Stimulated activated naive CD8-positive, alpha-beta T cell treated with anti-CD3 and anti-CD28 coated beads, Interleukin-15, Interleukin-2, amounts not matched to agents 100 ng/mL and 50 ng/mL, for 24 hours (primary cell): ENCODE measurements around the gene ZBTB9.

Source experiments
- H3K27ac Mint-ChIP-seq: one replicate; pipeline ENCODE4 v1.8.0; 2021; ENCODE audit warnings: mild to moderate bottlenecking, mixed read lengths
- H3K27me3 Mint-ChIP-seq: one replicate; pipeline ENCODE4 v1.8.0; 2021; ENCODE audit warnings: mixed read lengths
- H3K36me3 Mint-ChIP-seq: one replicate; pipeline ENCODE4 v1.8.0; 2021; ENCODE audit warnings: low read depth, mixed read lengths
- H3K4me1 Mint-ChIP-seq: one replicate; pipeline ENCODE4 v1.8.0; 2021; ENCODE audit warnings: low read depth, mixed read lengths
- H3K4me3 Mint-ChIP-seq: one replicate; pipeline ENCODE4 v1.8.0; 2021; ENCODE audit warnings: mild to moderate bottlenecking, mixed read lengths
- H3K9me3 Mint-ChIP-seq: one replicate; pipeline ENCODE4 v1.8.0; 2021; ENCODE audit warnings: mixed read lengths

The ZBTB9 gene

DNA sequence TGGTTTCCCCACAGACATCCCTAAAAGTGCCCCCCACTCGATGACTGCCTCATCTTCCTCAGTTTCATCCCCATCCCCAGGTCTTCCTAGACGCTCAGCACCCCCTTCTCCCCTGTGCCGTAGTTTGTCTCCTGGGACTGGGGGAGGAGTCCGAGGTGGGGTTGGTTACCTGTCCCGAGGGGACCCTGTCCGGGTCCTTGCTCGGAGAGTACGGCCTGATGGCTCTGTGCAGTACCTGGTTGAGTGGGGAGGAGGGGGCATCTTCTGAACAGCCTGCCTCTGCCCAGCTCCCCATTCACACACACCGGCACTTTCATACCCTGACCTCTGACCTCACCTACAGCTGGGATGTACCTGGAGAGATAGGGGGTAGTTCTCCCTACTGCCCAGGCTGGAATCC is 38.5 kb upstream of the ZBTB9 start:
- peaks cover 35% of the 10 kb centered on the region for H3K36me3 Mint-ChIP-seq
- no peaks in the 10 kb centered on the region for H3K27me3 Mint-ChIP-seq
- peak overlapping the region; percentile 69 for H3K27ac Mint-ChIP-seq

DNA sequence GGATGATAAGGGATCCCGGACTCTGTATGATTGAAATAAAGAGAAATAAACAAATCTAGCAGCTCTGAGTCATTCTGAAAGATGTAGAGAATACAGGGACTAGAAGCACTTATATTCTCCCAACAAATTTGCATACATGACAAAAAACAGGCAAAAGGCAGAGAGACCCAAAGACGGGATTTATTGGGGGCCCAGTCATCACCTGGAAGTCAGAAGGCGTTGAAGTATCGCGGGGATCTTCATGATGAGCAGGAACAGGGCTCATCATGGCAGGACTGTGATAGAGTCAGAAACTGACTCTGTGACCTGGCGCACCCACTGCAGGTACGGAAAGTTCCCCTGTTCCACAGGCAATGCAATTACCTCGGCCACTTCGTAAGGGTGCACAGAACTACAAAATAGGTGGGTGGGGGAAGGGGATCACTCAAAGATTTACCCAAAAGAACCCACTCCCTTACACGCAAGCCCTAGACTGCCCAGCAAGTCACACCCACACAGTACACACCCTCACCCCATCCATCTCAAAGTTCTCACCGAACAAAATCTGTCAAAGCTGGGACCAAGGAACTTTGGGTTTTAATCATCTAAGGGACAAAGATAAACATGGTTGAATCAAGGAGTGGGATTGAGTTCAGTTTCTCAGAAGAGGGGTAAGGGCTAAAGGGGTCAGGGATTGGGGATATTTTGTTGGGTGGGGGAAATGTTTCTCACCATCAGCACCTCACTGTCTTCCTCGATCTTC is 37.8 kb upstream of the ZBTB9 start:
- Mint-ChIP-seq H3K4me3 (peak overlapping the region; percentile 96), H3K4me1 (peaks cover 77% of the 10 kb centered on the region), H3K36me3 (peaks cover 35% of the 10 kb centered on the region), H3K27ac (peak overlapping the region; percentile 100), H3K27me3 (no peaks in the 10 kb centered on the region), H3K9me3 (no peaks in the 10 kb centered on the region)

More for the DNA sequence above, 38.5 kb upstream of the ZBTB9 start:
- Mint-ChIP-seq H3K4me1 (peaks cover 74% of the 10 kb centered on the region), H3K9me3 (no peaks in the 10 kb centered on the region), H3K4me3 (peak overlapping the region; percentile 96)

DNA sequence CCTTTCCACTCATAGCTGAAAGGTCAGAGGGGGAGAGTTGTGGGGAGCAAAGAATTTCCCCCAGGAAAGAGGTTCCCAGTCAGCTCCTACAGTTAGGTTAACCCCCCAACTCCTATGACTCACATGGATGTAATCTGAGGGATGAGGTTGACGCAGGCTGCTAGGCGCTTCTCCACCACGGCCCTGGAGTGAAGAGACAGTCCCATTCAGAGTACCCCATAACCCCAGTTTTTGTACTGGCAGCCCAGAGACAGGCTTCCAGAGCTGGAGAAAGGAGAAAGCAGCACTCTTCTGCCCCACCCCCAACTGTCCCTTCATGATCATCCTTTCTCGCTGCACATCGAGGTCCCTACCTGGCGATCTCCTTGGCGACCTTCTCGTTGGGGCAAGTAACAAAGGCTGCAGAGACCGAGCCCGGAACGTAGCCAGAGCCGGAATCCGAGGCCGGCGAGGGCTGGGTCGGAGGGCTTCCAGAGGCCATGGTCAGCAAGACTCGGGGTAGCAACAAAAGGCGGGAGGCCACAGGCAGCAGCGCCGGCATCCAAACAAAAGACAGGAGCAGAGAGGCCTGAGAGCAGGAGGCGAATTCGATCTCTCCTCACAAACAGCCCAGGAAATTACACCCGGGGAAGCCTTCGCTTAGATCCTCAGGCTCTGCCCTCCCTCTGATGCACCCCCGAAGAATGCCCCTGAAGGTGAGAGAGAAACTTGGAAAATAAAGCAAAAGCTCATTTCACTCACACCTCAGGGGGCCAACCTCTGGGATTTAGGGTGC is 37.1 kb upstream of the ZBTB9 start:
- Mint-ChIP-seq H3K36me3 (peaks cover 33% of the 10 kb centered on the region), H3K4me1 (peaks cover 73% of the 10 kb centered on the region), H3K4me3 (peak overlapping the region; percentile 96), H3K9me3 (no peaks in the 10 kb centered on the region), H3K27ac (peak overlapping the region; percentile 100), H3K27me3 (no peaks in the 10 kb centered on the region)

DNA sequence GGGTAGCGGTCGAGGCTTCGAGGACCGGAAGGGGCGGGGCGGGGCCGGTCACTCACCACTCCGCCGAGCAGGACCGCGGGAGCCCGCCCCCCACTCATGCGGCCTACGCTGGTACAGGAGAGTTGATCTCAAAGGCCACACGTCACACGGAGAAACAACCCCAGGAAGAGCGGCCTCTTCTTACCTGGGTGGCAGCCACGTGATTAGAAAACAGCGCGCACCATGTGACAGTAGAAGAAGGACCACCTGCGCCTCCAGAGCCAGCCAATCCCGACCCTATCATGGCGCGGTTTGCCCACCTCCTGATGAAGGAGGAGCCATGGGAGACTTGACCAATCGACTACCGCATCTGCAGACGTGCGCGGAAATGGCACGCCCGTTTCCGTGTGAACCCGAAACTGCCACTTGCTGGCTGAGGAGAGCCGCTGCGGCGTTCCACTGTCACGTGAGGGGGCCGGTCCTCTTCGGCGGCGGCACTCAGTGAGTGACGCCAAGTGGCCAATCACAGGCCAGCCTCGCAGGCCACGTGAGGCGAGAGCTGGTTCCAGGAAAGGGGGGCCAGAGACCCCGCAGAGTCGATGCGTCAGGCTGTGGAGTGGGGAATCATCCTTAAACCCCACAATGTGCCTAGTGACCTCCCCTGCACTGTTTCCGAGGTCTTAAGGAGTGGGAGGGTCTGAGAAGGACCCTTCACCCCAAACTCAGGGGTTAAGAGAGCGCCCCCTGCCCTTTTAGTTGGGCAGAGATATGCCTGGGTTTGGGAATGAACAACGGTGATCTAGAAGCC is 36.3 kb upstream of the ZBTB9 start, which contains the start of gene CUTA:
Gene CUTA, minus strand, starts transcription at position 205 of the 787 bp plus-strand sequence. Its CDS starts 107 bp downstream, at position 98.
- Mint-ChIP-seq H3K4me3 (peak within 1 kb of the TSS; percentile 96), H3K9me3 (no peaks in the 10 kb centered on the region), H3K36me3 (peaks cover 29% of the 10 kb centered on the region)

DNA sequence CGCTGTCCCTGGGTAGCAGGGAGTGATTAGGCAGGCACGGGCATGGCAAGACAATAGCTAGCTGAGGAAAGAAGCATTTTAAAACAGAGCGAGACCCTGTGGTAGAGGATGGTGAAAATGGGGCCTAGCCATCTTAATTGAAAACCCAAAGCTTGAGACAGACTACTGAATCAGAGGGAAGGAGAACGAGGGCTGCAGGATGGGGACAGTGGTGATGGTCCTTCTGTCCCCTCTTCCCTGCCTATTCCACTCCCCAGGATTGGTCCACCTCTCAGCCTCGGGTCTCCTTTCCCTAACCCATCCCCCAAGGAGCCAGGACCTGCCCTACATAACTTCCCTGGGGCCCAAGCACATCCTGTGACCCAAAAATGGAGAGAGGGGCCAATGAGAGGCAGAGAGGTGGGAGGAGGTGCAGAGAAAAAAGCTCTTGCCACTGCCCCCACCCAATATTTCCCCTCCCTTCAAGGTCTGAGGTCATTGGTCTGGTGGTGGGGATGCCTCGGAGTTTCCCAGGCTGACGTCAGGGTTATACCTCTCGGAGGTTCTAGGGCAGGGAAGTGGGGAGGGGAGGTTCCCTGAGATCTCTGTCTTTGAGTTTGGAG is 35.6 kb upstream of the ZBTB9 start:
- H3K27me3 Mint-ChIP-seq: no peaks in the 10 kb centered on the region
- no peaks in the 10 kb centered on the region for H3K9me3 Mint-ChIP-seq
- peak overlapping the region; percentile 96 for H3K4me3 Mint-ChIP-seq
- peak overlapping the region; percentile 100 for H3K27ac Mint-ChIP-seq
- H3K36me3 Mint-ChIP-seq: peaks cover 23% of the 10 kb centered on the region
- peaks cover 64% of the 10 kb centered on the region for H3K4me1 Mint-ChIP-seq

More for the DNA sequence above, 36.3 kb upstream of the ZBTB9 start, which contains the start of gene CUTA:
- H3K4me1 Mint-ChIP-seq: peaks cover 65% of the 10 kb centered on the region
- peak within 1 kb of the TSS; percentile 100 for H3K27ac Mint-ChIP-seq
- H3K27me3 Mint-ChIP-seq: no peaks in the 10 kb centered on the region

DNA sequence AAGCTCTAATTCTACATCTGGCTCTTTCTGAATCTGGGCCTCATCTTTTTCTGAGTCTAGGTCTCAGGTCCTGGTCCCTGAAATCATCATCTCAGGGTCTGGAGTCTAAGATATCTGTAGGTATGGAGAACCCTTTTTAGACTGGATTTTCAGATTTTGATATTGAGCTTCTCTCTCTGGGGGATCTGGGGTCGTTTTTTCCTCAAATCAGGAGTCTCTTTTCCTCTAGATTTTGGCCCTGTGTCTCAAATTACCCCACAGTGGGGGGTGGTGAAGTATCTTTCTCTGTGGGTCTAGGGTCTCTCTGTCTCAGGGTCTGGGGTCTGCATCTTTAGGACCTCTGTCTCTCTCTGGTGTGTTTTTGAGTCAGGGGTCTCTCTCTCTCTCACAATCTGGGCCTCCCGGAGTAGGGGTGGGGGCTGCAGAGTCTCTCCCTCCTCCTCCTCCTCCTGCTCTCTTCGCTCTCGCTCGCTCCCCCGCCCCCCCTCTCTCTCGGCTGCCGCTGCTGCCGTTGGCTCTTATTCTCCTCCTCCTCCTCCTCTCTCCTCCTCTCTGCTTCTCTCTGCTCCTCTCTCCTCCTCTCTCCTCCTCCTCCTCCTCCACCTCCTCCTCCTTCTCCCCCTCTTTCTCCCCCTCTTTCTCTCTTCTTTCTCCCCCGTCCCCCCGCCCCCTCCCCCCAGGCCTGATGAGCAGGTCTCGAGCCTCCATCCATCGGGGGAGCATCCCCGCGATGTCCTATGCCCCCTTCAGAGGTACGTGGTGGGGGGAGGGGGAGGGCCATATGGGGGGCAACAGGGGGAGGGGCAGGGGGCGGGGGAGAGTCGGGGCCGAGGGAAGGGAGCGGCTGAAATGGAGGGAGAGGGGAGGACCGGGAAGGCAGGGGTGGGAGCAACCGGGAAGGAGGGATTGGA is 34.5 kb upstream of the ZBTB9 start, which contains the start of gene SYNGAP1:
Gene SYNGAP1, plus strand, starts transcription at position 486 of the 911 bp plus-strand sequence. Its CDS starts 200 bp downstream, at position 686.
- Mint-ChIP-seq H3K4me1 (peaks cover 66% of the 10 kb centered on the region), H3K36me3 (peaks cover 22% of the 10 kb centered on the region), H3K4me3 (peak within 1 kb of the TSS; percentile 96), H3K27me3 (no peaks in the 10 kb centered on the region), H3K9me3 (no peaks in the 10 kb centered on the region), H3K27ac (peak within 1 kb of the TSS; percentile 100)

DNA sequence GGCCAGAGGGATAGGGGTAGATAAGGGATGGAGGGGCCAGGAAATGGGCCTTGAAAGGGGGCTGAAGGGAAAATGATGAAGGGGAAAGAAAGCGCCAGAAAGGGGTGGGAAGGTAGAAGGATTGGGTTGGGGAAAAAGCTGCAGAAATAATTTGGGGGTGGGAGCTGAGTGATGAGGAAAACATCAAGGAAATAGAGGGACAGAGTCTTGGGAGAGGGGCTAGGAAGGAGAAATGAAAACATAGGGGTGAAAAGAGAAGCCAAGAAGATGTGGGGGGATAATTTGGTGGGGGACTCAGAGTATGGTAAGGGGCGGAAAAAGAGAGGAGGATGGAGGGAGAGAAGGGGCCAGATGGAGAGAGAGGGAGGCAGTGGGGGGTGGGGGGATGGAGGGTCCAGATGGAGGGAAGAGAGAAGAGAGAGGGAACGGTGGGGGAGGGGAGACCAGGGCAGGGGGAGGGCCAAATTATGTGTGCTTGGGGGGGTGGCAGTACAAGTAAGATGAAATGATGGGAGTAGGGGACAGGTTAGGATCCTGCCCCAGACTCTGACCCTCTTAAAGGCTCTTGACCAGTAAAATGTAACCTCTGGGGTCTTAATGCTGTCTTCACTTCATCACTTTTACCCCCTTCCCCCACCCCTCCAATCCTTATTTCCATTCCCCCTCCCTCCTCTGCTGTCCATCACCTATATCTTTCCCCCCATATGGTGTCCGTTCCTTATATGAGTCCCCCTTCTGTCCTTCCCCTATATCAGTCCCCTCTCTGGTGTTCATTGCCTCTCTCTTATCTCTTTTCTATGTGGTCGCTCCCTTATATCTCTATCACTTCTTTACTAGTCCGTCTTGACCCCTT is 33.7 kb upstream of the ZBTB9 start:
- Mint-ChIP-seq H3K27ac (peak overlapping the region; percentile 57), H3K4me1 (peaks cover 66% of the 10 kb centered on the region), H3K4me3 (peak overlapping the region; percentile 40), H3K27me3 (no peaks in the 10 kb centered on the region), H3K36me3 (peaks cover 17% of the 10 kb centered on the region), H3K9me3 (no peaks in the 10 kb centered on the region)

DNA sequence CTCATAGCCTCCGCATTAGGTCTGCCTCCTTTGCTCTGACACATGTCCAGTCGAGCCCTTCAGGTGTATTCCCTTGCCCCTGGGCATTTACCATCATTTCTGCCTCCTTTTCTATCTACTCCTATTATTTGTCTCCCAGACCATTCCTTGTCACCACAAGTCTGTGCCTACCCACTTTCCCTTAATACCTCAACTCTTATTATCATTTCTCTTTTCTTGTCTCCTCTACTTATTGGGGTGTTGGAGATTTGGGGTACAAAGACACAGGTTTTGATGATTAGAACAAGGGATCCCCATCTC is 33.1 kb upstream of the ZBTB9 start:
- no peaks in the 10 kb centered on the region for H3K9me3 Mint-ChIP-seq
- H3K4me3 Mint-ChIP-seq: peak overlapping the region; percentile 15
- H3K4me1 Mint-ChIP-seq: peaks cover 63% of the 10 kb centered on the region
- H3K27me3 Mint-ChIP-seq: no peaks in the 10 kb centered on the region
- peaks cover 12% of the 10 kb centered on the region for H3K36me3 Mint-ChIP-seq
- peak overlapping the region; percentile 57 for H3K27ac Mint-ChIP-seq

DNA sequence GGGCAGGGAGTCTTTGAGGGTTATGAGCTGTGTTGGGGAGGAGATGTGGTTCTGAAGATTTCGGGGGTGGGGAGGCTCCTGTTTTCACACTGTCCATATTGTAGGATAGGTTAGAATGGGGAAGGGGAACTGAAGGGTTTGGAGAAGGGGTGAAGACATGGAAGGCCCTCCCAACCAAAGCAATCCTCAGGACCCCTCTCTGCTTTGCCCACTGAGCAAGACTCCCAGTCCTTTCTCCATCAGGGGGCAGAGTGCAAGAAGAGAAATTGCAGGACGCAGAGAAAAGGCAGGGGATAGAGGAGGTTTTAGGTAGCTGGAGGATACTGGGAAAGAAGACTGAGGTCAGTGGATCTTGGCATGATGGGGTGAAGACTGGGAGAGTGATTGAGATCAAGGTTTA is 30.6 kb upstream of the ZBTB9 start:
- Mint-ChIP-seq H3K27me3 (no peaks in the 10 kb centered on the region), H3K27ac (peak overlapping the region; percentile 92), H3K4me1 (peaks cover 63% of the 10 kb centered on the region), H3K4me3 (peak overlapping the region; percentile 85), H3K9me3 (no peaks in the 10 kb centered on the region), H3K36me3 (peaks cover 7% of the 10 kb centered on the region)

DNA sequence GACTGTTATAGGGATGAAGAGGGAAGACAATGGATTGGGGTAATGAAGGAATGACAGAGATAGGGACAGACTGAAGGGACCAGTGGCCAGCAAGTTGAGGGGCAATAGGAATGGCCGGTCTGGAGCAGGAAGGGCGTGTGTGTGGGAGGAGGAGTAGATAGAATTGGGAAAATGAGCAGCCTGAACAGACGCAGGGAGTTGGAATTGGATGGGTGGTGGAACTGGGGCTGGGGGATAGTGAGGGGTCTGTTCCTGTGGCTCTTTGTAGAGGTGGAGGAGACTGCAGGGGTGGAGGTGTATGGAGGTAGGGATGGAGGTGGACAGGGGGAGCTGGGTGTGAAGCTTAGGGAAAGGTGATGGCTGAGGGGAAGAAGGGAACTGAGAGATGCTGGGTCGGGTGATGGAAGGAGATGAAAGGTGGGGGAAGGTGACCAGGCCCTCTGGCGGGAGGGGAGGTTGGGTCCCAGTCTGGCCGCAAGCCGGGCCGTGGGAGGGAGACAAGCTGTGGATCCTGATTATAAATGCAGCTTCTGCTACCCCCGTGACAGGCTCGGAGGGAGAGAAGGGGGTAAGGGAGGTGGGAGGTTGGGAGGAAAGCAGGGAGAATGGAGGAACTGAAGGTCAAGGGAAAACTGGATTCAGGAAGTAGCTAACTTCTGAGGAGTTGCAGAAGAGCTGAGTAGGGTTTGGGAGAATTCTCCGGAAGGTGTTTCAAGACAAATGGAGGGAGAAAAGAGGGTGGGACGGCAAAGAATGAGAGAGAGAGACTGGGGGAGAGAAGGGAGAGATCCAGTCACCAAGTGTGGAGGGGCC is 29.3 kb upstream of the ZBTB9 start:
- H3K36me3 Mint-ChIP-seq: peaks cover 7% of the 10 kb centered on the region
- H3K27ac Mint-ChIP-seq: peak overlapping the region; percentile 92
- peaks cover 64% of the 10 kb centered on the region for H3K4me1 Mint-ChIP-seq
- H3K9me3 Mint-ChIP-seq: no peaks in the 10 kb centered on the region
- H3K27me3 Mint-ChIP-seq: no peaks in the 10 kb centered on the region
- peak overlapping the region; percentile 85 for H3K4me3 Mint-ChIP-seq

DNA sequence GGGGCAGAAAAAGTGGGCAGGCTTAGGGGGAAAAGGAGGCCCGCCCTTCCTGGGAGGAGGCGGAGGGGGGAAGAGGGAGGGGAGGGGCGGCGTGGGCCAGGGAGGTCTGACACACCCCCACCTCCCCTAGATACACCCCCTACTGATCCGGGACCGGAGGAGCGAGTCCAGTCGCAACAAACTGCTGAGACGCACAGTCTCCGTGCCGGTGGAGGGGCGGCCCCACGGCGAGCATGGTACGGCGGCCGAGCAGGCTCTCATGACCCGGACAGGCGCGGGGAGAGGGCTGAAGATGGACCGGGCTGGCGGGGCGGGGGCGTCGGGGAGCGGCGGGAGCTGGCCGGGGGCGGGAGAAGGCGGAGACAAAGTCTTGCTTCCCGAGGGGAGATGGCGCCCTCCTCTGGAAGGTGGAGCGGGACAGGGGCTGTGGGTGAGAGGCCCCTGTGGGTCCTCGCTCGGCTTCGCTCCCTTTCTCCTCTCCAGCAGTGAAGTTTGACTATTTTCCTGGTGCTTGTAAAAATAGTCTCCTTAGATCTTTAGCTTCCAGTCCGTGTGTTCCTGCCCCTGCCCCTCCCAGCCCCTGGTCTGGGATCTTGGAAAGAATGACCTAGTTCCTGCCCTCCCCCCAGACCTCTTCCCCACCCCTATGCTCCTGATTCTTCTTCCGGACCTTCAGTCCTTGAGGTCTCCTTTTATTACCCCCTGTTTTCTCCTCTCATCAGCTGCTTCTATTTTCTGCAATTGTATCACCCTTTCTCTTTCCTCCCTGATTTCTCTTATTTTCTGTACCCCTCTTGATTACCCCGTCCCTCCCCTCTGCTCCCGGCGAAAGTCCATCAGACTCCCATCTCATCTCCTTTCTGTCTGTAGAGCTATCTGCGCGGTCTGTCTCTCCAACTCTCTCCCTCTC is 28.5 kb upstream of the ZBTB9 start:
- H3K27me3 Mint-ChIP-seq: no peaks in the 10 kb centered on the region
- H3K27ac Mint-ChIP-seq: peak overlapping the region; percentile 92
- peaks cover 73% of the 10 kb centered on the region for H3K4me1 Mint-ChIP-seq
- peaks cover 7% of the 10 kb centered on the region for H3K36me3 Mint-ChIP-seq
- H3K9me3 Mint-ChIP-seq: no peaks in the 10 kb centered on the region
- H3K4me3 Mint-ChIP-seq: peak overlapping the region; percentile 85
